ENCODE measurements around the gene SERINC2.
"Not testable (repeated sequence)": the region's sequence is repeated elsewhere in the genome, so short reads cannot be mapped to it uniquely, and the experiment has no call there.

SERINC2 gene

GRCh38 chr1:31426249-31426922, 13.4 kb downstream of the SERINC2 start:
- H3K27me3 ChIP-seq = no peaks in the 10 kb centered on the region
- no peaks in the 10 kb centered on the region for H3K9me3 ChIP-seq
- no peak overlapping the region for H3K4me3 ChIP-seq (ENCODE audit: low read depth, low read length)
- no peak for DNase-seq
- TF ChIP-seq CTCF (IDR thresholded peaks at IDR 0.05; ENCODE audit: low read depth, low read length) = no peak
- no peaks in the 10 kb centered on the region for H3K36me3 ChIP-seq
- no peaks in the 10 kb centered on the region for H3K4me1 ChIP-seq

- no peak for TF ChIP-seq CTCF (IDR thresholded peaks at IDR 0.05; ENCODE audit: low read depth, low read length)
- H3K4me1 ChIP-seq = no peaks in the 10 kb centered on the region
- no peak for DNase-seq
- no peak overlapping the region for H3K4me3 ChIP-seq (ENCODE audit: low read depth, low read length)
- H3K27me3 ChIP-seq = no peaks in the 10 kb centered on the region
- H3K9me3 ChIP-seq = no peaks in the 10 kb centered on the region
- H3K36me3 ChIP-seq = no peaks in the 10 kb centered on the region
Observed at GRCh38 chr1:31427322-31427721, 14.3 kb downstream of the SERINC2 start.

- no peak for DNase-seq
- H3K27me3 ChIP-seq = no peaks in the 10 kb centered on the region
- no peak overlapping the region for H3K4me3 ChIP-seq (ENCODE audit: low read depth, low read length)
- no peaks in the 10 kb centered on the region for H3K36me3 ChIP-seq
- TF ChIP-seq CTCF (IDR thresholded peaks at IDR 0.05; ENCODE audit: low read depth, low read length) = no peak
- no peaks in the 10 kb centered on the region for H3K4me1 ChIP-seq
- H3K9me3 ChIP-seq = no peaks in the 10 kb centered on the region
Observed at GRCh38 chr1:31428436-31429221, 15.6 kb downstream of the SERINC2 start.

GRCh38 chr1:31429583-31429982, 16.6 kb downstream of the SERINC2 start:
- H3K4me1 ChIP-seq = no peaks in the 10 kb centered on the region
- no peaks in the 10 kb centered on the region for H3K27me3 ChIP-seq
- H3K9me3 ChIP-seq = no peaks in the 10 kb centered on the region
- H3K36me3 ChIP-seq = no peaks in the 10 kb centered on the region
- H3K4me3 ChIP-seq (ENCODE audit: low read depth, low read length) = no peak overlapping the region
- no peak for DNase-seq
- no peak for TF ChIP-seq CTCF (IDR thresholded peaks at IDR 0.05; ENCODE audit: low read depth, low read length)

- H3K4me1 ChIP-seq = not testable (repeated sequence)
Observed at GRCh38 chr1:31431351-31432257, 18.6 kb downstream of the SERINC2 start.

GRCh38 chr1:31432592-31433395, 19.8 kb downstream of the SERINC2 start:
- no peaks in the 10 kb centered on the region for H3K36me3 ChIP-seq
- TF ChIP-seq CTCF (IDR thresholded peaks at IDR 0.05; ENCODE audit: low read depth, low read length) = no peak
- no peaks in the 10 kb centered on the region for H3K9me3 ChIP-seq

More at GRCh38 chr1:31431351-31432257, 18.6 kb downstream of the SERINC2 start:
- not testable (repeated sequence) for H3K4me3 ChIP-seq (ENCODE audit: low read depth, low read length); H3K9me3 ChIP-seq; H3K27me3 ChIP-seq; H3K36me3 ChIP-seq; DNase-seq

More at GRCh38 chr1:31432592-31433395, 19.8 kb downstream of the SERINC2 start:
- no peak overlapping the region for H3K4me3 ChIP-seq (ENCODE audit: low read depth, low read length)
- no peak for DNase-seq
- H3K27me3 ChIP-seq = no peaks in the 10 kb centered on the region
- no peaks in the 10 kb centered on the region for H3K4me1 ChIP-seq
